ENCODE measurements around the gene MTA3. TPM values are rescaled to one million over a fixed set of nuclear protein-coding genes. Genes with fewer than 3 reads are reported as not detected.

MTA3 gene
- total and polyA plus RNA-seq, 9 of the 15 experiments (the other 6 are each of a cell fraction or from before 2014, with no cell fraction given): 12.4 to 39.6 (median 23.5) TPM

- TF ChIP-seq ZBTB40 (IDR thresholded peaks at IDR 0.05) (no peak), ZBTB40 (CRISPR knock-in tag; IDR thresholded peaks at IDR 0.05) (no peak)
These were observed 4.8 kb downstream of the MTA3 start (continued) for GRCh38 chr2:42573256-42573655.

Data from K562 (cell line).